ENCODE data around the gene NHLRC4. TPM values are rescaled to one million over a fixed set of nuclear protein-coding genes. Genes with fewer than 3 reads are reported as not detected.

The NHLRC4 gene
- total RNA-seq, 2 donors from 2014 or later, result 0.52 TPM; not detected in 1

DNA sequence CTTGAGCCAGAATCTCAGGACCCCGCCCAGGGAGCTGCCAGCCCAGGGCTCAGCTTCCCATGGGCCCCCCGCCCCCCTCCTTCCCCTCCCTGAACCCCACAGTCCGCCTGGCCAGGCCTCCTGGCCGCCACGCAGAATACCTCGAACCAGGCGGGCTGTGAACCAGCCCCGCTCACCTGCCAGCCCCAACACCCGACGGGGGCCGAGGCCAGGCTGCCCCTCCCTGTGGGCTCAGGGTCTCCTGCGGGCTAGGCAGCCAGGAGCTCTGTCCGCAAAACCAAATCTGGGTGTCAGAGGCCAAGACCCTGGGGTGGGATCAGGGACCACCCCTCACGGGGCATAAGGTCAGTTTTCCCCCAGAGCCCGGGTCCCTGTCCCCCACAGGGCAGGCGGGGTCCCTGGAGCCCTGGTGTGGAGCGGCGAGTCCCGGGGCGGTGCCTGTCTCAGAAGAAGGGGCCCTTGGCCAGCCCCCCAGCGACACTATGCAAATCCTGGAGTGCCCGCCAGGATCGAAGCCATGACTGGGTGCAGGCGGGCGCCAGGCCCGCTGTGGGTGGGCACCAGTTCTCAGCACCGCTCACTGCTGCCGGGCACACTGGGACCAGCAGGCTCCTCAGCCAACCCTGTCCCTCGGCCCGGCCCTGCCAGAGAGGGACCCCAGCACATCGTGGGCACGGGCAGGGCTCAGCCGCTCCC is 13.1 kb upstream of the NHLRC4 start:
- H3K4me3 ChIP-seq, result no peak overlapping the region
- H3K4me1 ChIP-seq, result no peaks in the 10 kb centered on the region
- H3K27me3 ChIP-seq, result no peaks in the 10 kb centered on the region
- ATAC-seq, result no peak
- no peaks in the 10 kb centered on the region for H3K9me3 ChIP-seq
- peaks cover 4 to 7% of the 10 kb centered on the region in 2 donors for H3K36me3 ChIP-seq (replicated peaks in 1 of 2; ENCODE audit: insufficient read depth in 1 of 2, low read depth in 2 of 2)
- no peak for DNase-seq
- WGBS, 2 donors, result 96 to 100% methylated on average over 4 to 33 of the region's 33 CpGs
- intact Hi-C loops (cut with DNase I), result no loop called here
- TF ChIP-seq POLR2A (IDR thresholded peaks at IDR 0.05), result no peak
- TF ChIP-seq, protein P1, sequence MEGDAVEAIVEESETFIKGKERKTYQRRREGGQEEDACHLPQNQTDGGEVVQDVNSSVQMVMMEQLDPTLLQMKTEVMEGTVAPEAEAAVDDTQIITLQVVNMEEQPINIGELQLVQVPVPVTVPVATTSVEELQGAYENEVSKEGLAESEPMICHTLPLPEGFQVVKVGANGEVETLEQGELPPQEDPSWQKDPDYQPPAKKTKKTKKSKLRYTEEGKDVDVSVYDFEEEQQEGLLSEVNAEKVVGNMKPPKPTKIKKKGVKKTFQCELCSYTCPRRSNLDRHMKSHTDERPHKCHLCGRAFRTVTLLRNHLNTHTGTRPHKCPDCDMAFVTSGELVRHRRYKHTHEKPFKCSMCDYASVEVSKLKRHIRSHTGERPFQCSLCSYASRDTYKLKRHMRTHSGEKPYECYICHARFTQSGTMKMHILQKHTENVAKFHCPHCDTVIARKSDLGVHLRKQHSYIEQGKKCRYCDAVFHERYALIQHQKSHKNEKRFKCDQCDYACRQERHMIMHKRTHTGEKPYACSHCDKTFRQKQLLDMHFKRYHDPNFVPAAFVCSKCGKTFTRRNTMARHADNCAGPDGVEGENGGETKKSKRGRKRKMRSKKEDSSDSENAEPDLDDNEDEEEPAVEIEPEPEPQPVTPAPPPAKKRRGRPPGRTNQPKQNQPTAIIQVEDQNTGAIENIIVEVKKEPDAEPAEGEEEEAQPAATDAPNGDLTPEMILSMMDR (IDR thresholded peaks at IDR 0.05), result no peak
- no peak overlapping the region for H3K27ac ChIP-seq

DNA sequence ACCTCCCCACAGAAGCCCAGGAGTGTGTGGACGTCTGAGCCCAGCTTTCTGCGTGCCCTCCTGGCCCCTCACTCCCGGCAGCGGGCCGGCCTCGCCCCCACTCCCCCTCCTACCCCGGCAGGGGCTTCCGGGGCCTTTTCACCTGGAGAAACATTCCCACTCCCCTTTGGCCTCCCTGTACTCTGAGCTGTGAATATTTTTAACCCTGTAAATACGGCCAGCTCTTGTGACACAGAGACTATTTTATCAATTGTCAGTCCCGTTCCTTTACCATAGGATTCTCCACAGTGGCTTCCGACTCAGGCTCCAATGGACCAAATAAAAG is 12.5 kb upstream of the NHLRC4 start:
- WGBS, 2 donors, result 83 to 89% methylated on average over 11 of the region's 11 CpGs
- H3K27ac ChIP-seq, result no peak overlapping the region
- H3K4me1 ChIP-seq, result no peaks in the 10 kb centered on the region
- no peaks in the 10 kb centered on the region for H3K9me3 ChIP-seq
- no peaks in the 10 kb centered on the region for H3K27me3 ChIP-seq
- H3K4me3 ChIP-seq, result no peak overlapping the region
- TF ChIP-seq POLR2A (IDR thresholded peaks at IDR 0.05), result no peak
- TF ChIP-seq, protein P1 (IDR thresholded peaks at IDR 0.05), result no peak
- H3K36me3 ChIP-seq (replicated peaks in 1 of 2; ENCODE audit: insufficient read depth in 1 of 2, low read depth in 2 of 2), result peaks cover 4 to 7% of the 10 kb centered on the region in 2 donors
- no peak for ATAC-seq
- no peak for DNase-seq
- intact Hi-C loops (cut with DNase I), result no loop called here

DNA sequence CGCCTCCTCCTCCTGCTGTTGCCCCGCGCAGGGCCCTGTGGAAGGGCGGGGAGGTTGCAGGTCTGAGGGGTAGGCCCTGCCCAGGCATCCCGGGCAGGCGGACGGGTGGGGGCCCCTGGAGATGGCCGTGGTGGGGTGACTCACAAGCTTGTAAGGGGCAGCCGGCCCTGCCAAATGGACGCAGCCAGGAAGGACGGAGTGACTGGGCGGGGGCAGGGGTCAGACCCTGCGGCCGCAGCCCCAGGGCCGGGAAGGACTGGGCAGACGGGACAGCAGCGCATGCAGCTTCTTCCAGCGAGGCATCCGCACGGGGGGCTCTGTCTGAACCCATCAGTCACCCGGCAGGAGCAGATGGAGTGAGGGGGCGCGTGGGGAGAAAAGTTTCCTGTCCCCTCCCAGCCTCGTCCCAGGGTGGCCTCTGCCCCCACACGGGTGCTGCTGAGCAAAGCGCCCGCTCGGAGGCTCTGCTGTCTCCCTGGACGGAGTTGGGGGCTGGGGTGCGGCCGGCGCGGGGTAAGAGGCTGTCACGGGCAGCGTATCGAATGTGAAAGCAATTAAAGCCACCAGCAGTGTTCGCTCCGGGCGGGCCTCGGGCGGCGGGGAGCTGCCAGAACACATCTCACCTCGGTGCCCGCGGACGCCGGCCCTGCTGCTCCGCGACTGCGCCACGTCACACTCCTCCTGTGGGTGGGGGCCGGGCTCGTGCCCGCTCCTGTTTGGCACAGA is 12.0 kb upstream of the NHLRC4 start:
- H3K27ac ChIP-seq, result no peak overlapping the region
- H3K4me1 ChIP-seq, result peaks cover 5% of the 10 kb centered on the region
- H3K27me3 ChIP-seq, result no peaks in the 10 kb centered on the region
- no peak for DNase-seq
- WGBS, 2 donors, result 89 to 95% methylated on average over 20 to 54 of the region's 54 CpGs
- no peak for ATAC-seq
- H3K9me3 ChIP-seq, result no peaks in the 10 kb centered on the region
- peaks cover 4 to 7% of the 10 kb centered on the region in 2 donors for H3K36me3 ChIP-seq (replicated peaks in 1 of 2; ENCODE audit: insufficient read depth in 1 of 2, low read depth in 2 of 2)
- no peak overlapping the region for H3K4me3 ChIP-seq
- intact Hi-C loops (cut with DNase I), result no loop called here
- TF ChIP-seq, protein P1 (IDR thresholded peaks at IDR 0.05), result no peak
- TF ChIP-seq POLR2A (IDR thresholded peaks at IDR 0.05), result no peak

DNA sequence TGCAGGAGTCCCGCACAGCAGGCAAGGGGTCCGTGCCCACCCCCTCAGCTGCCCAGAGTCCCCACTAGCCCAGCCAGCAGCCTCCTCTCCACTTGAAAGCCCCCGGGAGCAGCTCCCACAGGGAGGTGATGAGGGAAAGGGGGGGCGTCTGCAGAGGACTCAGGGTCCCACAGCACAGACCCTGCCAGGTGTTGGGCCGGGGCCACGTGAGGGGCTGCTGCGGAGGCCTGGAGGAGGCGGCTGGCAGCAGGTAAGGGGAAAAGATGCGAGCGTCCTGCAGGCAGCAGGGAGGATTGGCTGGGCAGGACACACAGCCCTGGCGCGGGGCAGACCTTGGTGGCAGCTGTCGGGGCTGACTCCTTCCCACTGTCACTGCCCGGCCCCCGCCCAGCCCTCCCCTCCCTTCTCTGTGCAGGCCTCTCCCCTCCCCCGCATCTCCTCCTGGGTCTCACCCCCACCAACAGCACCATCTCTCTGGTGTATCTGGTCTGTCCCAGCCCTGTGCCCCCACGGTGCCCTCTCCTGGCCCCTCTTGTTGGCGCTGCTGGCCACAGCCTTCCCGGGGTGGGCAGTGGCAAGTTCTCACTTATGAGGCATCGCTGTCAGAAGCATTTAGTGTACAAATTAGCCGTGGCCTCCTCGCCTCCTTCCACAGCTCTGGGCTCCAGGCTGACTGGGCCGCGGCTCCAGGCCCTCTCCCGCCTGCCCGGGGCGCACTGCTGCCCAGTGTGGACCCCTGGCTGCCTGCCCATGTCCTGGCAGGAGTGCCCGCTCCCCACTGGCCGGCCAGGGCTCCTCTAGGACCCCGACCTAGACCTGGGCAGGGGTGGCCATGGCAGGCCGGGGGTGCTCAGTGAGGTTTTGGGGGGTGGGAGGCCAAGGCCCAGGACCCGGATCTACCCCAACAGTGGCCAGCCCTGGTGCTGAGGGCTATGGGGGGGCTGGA is 11.0 kb upstream of the NHLRC4 start:
- DNase-seq, result no peak
- Histone ChIP-seq H3K4me3 (no peak overlapping the region), H3K9me3 (no peaks in the 10 kb centered on the region), H3K27me3 (no peaks in the 10 kb centered on the region), H3K36me3 (replicated peaks in 1 of 2; ENCODE audit: insufficient read depth in 1 of 2, low read depth in 2 of 2) (peaks cover 4 to 7% of the 10 kb centered on the region in 2 donors), H3K4me1 (peaks cover 10% of the 10 kb centered on the region), H3K27ac (no peak overlapping the region)
- no peak for ATAC-seq
- TF ChIP-seq, protein P1 (IDR thresholded peaks at IDR 0.05), result no peak
- TF ChIP-seq POLR2A (IDR thresholded peaks at IDR 0.05), result no peak
- 67 to 75% methylated on average over 5 to 32 of the region's 32 CpGs for WGBS, 2 donors
- intact Hi-C loops (cut with DNase I), result no loop called here

Measured in body of pancreas (tissue), 4 donors.